HG02840 (cell line): ENCODE data around the gene AADAC.
"Not testable (repeated sequence)": the region's sequence is repeated elsewhere in the genome, so short reads cannot be mapped to it uniquely, and the experiment has no call there.

Source experiments
- ATAC-seq: cut with Tn5 transposase; IDR thresholded peaks from one replicate; pipeline ENCODE4 v1.9.1; 2021; ENCODE audit warnings: mild to moderate bottlenecking, moderate library complexity, moderate number of reproducible peaks; ENCODE audit not compliant: unreplicated experiment, low FRiP score

AADAC gene

GRCh38 chr3:151852074-151852811, 38.3 kb downstream of the AADAC start:
- ATAC-seq = no peak

GRCh38 chr3:151856118-151856517, 42.2 kb downstream of the AADAC start:
- ATAC-seq = no peak

GRCh38 chr3:151856641-151857040, 42.7 kb downstream of the AADAC start:
- ATAC-seq = no peak

GRCh38 chr3:151859233-151859673, 45.3 kb downstream of the AADAC start:
- ATAC-seq = no peak

- ATAC-seq = no peak
Observed at GRCh38 chr3:151859905-151860304, 46.0 kb downstream of the AADAC start.

GRCh38 chr3:151863611-151864010, 49.7 kb downstream of the AADAC start:
- no peak for ATAC-seq

- no peak for ATAC-seq
Observed at GRCh38 chr3:151864423-151865101, 50.6 kb downstream of the AADAC start.

- ATAC-seq = no peak
Observed at GRCh38 chr3:151866711-151867410, 52.9 kb downstream of the AADAC start.

GRCh38 chr3:151867666-151868065, 53.8 kb downstream of the AADAC start:
- ATAC-seq = no peak

GRCh38 chr3:151869181-151869580, 55.3 kb downstream of the AADAC start:
- no peak for ATAC-seq

GRCh38 chr3:151871639-151872468, 57.9 kb downstream of the AADAC start:
- peak; percentile 55 for ATAC-seq

- no peak for ATAC-seq
Observed at GRCh38 chr3:151873398-151873797, 59.5 kb downstream of the AADAC start, which contains the start of gene SUCNR1. TSS of gene SUCNR1 (plus strand) at chr3:151873643. CDS start at chr3:151879893, 6,250 bp downstream.

- ATAC-seq = not testable (repeated sequence)
Observed at GRCh38 chr3:151874079-151874478, 60.2 kb downstream of the AADAC start.

- ATAC-seq = peak; percentile 68
Observed at GRCh38 chr3:151875759-151876158, 61.8 kb downstream of the AADAC start.

GRCh38 chr3:151877269-151877668, 63.4 kb downstream of the AADAC start:
- no peak for ATAC-seq
